ENCODE results near the gene C1orf210. TPM values are rescaled to one million over a fixed set of nuclear protein-coding genes. Genes with fewer than 3 reads are reported as not detected.

C1orf210 gene
- polyA plus RNA-seq, 2 of the 4 experiments (the other 2 are of a cell fraction): not detected

DNA sequence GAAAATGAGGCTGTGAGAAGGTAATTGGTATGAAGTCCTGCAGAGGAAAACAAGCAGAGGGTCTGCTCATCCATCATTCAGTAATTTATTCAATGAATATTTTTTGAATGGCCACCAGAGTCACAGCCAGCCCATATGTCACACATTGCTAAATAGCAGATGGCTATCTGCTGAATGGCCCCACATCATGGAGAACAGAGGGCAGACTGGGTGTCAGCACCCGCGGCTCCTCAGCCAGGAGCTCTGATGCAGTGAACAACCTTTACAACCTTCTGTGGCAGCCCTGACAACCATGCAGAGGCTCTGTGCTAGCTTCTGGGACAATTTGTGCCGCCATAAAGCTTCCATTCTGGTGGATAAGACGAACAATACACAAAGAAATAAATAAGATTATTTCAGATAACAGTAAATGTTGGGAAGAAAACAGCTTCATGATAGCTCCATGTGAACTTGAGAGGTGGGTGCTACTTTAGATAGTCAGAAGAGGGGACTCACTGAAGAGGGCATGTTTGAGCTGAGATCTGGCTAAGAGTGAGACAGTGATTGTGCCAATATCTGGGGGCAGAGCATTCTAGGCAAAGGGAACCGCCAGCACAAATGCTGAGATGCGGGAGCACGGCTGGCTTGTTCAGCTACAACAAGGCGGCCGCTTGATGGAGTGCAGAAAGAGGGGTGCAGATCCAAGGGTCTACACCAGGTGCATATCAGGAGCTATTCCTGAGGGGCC, 2.8 kb upstream of the C1orf210 start:
- Histone ChIP-seq H3K4me2 (no peak overlapping the region), H3K4me3 (no peak overlapping the region), H3K4me1 (no peaks in the 10 kb centered on the region), H3K27ac (no peak overlapping the region), H3K9me3 (no peaks in the 10 kb centered on the region)
- CTCF ChIA-PET: no interaction called here
- POLR2A ChIA-PET: interaction anchor here (0.6 kb wide), 1 partner anchor 1059 kb away, joined by 3 read pairs; no protein-coding TSS in a partner anchor
- ATAC-seq: no peak
- no peak for DNase-seq (ENCODE audit: low read depth in 1 of 2, low spot score in 1 of 2)
- no peak for TF ChIP-seq KDM1A (IDR thresholded peaks at IDR 0.05; ENCODE audit: low read depth)
- TF ChIP-seq, protein P1, sequence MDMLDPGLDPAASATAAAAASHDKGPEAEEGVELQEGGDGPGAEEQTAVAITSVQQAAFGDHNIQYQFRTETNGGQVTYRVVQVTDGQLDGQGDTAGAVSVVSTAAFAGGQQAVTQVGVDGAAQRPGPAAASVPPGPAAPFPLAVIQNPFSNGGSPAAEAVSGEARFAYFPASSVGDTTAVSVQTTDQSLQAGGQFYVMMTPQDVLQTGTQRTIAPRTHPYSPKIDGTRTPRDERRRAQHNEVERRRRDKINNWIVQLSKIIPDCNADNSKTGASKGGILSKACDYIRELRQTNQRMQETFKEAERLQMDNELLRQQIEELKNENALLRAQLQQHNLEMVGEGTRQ (IDR thresholded peaks at IDR 0.05): no peak
- TF ChIP-seq, protein P2, sequence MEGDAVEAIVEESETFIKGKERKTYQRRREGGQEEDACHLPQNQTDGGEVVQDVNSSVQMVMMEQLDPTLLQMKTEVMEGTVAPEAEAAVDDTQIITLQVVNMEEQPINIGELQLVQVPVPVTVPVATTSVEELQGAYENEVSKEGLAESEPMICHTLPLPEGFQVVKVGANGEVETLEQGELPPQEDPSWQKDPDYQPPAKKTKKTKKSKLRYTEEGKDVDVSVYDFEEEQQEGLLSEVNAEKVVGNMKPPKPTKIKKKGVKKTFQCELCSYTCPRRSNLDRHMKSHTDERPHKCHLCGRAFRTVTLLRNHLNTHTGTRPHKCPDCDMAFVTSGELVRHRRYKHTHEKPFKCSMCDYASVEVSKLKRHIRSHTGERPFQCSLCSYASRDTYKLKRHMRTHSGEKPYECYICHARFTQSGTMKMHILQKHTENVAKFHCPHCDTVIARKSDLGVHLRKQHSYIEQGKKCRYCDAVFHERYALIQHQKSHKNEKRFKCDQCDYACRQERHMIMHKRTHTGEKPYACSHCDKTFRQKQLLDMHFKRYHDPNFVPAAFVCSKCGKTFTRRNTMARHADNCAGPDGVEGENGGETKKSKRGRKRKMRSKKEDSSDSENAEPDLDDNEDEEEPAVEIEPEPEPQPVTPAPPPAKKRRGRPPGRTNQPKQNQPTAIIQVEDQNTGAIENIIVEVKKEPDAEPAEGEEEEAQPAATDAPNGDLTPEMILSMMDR (IDR thresholded peaks at IDR 0.05): no peak
- TF ChIP-seq, protein P3, sequence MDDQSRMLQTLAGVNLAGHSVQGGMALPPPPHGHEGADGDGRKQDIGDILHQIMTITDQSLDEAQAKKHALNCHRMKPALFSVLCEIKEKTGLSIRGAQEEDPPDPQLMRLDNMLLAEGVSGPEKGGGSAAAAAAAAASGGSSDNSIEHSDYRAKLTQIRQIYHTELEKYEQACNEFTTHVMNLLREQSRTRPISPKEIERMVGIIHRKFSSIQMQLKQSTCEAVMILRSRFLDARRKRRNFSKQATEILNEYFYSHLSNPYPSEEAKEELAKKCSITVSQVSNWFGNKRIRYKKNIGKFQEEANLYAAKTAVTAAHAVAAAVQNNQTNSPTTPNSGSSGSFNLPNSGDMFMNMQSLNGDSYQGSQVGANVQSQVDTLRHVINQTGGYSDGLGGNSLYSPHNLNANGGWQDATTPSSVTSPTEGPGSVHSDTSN (IDR thresholded peaks at IDR 0.05): no peak
- TF ChIP-seq, protein P4, sequence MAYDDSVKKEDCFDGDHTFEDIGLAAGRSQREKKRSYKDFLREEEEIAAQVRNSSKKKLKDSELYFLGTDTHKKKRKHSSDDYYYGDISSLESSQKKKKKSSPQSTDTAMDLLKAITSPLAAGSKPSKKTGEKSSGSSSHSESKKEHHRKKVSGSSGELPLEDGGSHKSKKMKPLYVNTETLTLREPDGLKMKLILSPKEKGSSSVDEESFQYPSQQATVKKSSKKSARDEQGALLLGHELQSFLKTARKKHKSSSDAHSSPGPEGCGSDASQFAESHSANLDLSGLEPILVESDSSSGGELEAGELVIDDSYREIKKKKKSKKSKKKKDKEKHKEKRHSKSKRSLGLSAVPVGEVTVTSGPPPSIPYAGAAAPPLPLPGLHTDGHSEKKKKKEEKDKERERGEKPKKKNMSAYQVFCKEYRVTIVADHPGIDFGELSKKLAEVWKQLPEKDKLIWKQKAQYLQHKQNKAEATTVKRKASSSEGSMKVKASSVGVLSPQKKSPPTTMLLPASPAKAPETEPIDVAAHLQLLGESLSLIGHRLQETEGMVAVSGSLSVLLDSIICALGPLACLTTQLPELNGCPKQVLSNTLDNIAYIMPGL (CRISPR knock-in tag; IDR thresholded peaks at IDR 0.05; ENCODE audit: borderline replicate concordance): no peak
- TF ChIP-seq, protein P5, sequence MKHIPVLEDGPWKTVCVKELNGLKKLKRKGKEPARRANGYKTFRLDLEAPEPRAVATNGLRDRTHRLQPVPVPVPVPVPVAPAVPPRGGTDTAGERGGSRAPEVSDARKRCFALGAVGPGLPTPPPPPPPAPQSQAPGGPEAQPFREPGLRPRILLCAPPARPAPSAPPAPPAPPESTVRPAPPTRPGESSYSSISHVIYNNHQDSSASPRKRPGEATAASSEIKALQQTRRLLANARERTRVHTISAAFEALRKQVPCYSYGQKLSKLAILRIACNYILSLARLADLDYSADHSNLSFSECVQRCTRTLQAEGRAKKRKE (CRISPR knock-in tag; IDR thresholded peaks at IDR 0.05; ENCODE audit: low read depth): no peak
- 84% methylated on average over 9 of the region's 9 CpGs for WGBS (ENCODE audit: missing lambda C conversion rate)
- FAIRE-seq: no peak

DNA sequence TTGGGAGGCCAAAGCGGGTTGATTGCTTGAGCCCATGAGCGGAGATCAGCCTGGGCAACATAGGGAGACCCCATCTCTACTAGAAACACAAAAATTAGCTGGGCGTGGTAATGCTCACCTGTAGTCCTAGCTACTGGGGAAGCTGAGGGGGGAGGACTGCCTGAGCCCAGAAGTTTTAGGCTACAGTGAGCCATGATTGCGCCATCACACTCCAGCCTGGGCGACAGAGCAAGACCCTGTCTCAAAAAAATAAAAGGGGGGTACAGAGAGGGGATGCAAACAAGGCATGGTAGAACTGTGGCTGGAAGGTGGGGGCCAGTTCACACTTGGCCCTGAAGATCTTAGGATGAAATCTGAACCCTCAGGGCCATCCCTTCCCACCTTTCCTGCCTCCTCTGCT, 1.2 kb upstream of the C1orf210 start:
- ATAC-seq: no peak
- H3K4me3 ChIP-seq: no peak overlapping the region
- TF ChIP-seq EHMT2 (IDR thresholded peaks at IDR 0.05; ENCODE audit: low read depth) (no peak), KDM5A (IDR thresholded peaks at IDR 0.05) (no peak), HDAC2 (IDR thresholded peaks at IDR 0.05) (no peak), CBX8 (IDR thresholded peaks at IDR 0.05) (no peak), RARB (CRISPR knock-in tag; IDR thresholded peaks at IDR 0.05) (no peak), MAFK (IDR thresholded peaks at IDR 0.05; ENCODE audit: partially characterized antibody) (no peak), JUN (IDR thresholded peaks at IDR 0.05) (no peak), ZC3H11A (IDR thresholded peaks at IDR 0.05) (no peak), MYC (IDR thresholded peaks at IDR 0.05; ENCODE audit: borderline replicate concordance, low read length) (no peak), FOSB (CRISPR knock-in tag; IDR thresholded peaks at IDR 0.05) (no peak), RFX5 (IDR thresholded peaks at IDR 0.05) (no peak), HOXB13 (CRISPR knock-in tag; IDR thresholded peaks at IDR 0.05; ENCODE audit: low read depth) (no peak), ZSCAN20 (CRISPR knock-in tag; IDR thresholded peaks at IDR 0.05) (no peak), ESRRA (IDR thresholded peaks at IDR 0.05; ENCODE audit: borderline replicate concordance, low read length) (no peak), KDM1A (IDR thresholded peaks at IDR 0.05; ENCODE audit: low read depth) (no peak)
- TF ChIP-seq, protein P1 (IDR thresholded peaks at IDR 0.05): no peak
- TF ChIP-seq, protein P5 (CRISPR knock-in tag; IDR thresholded peaks at IDR 0.05; ENCODE audit: low read depth): no peak
- TF ChIP-seq, protein P6, sequence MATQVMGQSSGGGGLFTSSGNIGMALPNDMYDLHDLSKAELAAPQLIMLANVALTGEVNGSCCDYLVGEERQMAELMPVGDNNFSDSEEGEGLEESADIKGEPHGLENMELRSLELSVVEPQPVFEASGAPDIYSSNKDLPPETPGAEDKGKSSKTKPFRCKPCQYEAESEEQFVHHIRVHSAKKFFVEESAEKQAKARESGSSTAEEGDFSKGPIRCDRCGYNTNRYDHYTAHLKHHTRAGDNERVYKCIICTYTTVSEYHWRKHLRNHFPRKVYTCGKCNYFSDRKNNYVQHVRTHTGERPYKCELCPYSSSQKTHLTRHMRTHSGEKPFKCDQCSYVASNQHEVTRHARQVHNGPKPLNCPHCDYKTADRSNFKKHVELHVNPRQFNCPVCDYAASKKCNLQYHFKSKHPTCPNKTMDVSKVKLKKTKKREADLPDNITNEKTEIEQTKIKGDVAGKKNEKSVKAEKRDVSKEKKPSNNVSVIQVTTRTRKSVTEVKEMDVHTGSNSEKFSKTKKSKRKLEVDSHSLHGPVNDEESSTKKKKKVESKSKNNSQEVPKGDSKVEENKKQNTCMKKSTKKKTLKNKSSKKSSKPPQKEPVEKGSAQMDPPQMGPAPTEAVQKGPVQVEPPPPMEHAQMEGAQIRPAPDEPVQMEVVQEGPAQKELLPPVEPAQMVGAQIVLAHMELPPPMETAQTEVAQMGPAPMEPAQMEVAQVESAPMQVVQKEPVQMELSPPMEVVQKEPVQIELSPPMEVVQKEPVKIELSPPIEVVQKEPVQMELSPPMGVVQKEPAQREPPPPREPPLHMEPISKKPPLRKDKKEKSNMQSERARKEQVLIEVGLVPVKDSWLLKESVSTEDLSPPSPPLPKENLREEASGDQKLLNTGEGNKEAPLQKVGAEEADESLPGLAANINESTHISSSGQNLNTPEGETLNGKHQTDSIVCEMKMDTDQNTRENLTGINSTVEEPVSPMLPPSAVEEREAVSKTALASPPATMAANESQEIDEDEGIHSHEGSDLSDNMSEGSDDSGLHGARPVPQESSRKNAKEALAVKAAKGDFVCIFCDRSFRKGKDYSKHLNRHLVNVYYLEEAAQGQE (IDR thresholded peaks at IDR 0.05): no peak
- TF ChIP-seq, protein P7, sequence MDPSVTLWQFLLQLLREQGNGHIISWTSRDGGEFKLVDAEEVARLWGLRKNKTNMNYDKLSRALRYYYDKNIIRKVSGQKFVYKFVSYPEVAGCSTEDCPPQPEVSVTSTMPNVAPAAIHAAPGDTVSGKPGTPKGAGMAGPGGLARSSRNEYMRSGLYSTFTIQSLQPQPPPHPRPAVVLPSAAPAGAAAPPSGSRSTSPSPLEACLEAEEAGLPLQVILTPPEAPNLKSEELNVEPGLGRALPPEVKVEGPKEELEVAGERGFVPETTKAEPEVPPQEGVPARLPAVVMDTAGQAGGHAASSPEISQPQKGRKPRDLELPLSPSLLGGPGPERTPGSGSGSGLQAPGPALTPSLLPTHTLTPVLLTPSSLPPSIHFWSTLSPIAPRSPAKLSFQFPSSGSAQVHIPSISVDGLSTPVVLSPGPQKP (IDR thresholded peaks at IDR 0.05; ENCODE audit: low read depth, low read length): no peak
- H3K27ac ChIP-seq: no peak overlapping the region
- FAIRE-seq: no peak
- POLR2A ChIA-PET: no interaction called here
- H3K9me3 ChIP-seq: no peaks in the 10 kb centered on the region
- 85% methylated on average over 5 of the region's 5 CpGs for WGBS (ENCODE audit: missing lambda C conversion rate)
- H3K4me1 ChIP-seq: no peaks in the 10 kb centered on the region
- CTCF ChIA-PET: no interaction called here
- H3K4me2 ChIP-seq: no peak overlapping the region
- no peak for DNase-seq (ENCODE audit: low read depth in 1 of 2, low spot score in 1 of 2)
